CD4-positive, alpha-beta T cell treated with Interleukin-6 at 100 ng/mL for 8 hours (primary cell): ENCODE data around the gene RTEL1.

ENCODE experiments used
- DNase-seq: peaks from one replicate; pipeline ENCODE4 v3.0.0-alpha.2; 2020; ENCODE audit warnings: mixed read lengths, low spot score

The RTEL1 gene

DNA sequence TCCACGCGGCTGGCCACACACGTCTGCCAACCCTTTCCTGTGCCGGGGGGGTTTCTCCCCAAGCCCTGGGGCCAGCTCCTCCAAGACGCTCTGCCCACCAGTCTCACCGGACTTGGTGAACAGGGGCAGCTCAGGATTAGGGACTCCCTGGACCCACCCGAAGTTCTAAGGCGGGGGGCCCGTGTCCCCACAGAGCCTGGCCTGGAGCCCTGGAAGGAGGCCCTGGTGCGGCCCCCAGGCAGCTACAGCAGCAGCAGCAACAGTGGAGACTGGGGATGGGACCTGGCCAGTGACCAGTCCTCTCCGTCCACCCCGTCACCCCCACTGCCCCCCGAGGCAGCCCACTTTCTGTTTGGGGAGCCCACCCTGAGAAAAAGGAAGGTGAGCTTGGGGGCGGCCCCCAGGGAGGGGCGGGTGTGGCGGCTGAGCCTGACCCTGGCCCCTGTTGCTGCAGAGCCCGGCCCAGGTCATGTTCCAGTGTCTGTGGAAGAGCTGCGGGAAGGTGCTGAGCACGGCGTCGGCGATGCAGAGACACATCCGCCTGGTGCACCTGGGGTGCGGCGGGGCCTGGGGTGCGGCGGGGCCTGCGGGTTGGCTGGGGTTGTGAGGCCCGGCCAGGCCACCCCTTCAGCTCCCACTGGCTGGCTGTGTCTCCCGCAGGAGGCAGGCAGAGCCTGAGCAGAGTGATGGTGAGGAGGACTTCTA lies 83.7 kb downstream of the RTEL1 start:
- no peak for DNase-seq

DNA sequence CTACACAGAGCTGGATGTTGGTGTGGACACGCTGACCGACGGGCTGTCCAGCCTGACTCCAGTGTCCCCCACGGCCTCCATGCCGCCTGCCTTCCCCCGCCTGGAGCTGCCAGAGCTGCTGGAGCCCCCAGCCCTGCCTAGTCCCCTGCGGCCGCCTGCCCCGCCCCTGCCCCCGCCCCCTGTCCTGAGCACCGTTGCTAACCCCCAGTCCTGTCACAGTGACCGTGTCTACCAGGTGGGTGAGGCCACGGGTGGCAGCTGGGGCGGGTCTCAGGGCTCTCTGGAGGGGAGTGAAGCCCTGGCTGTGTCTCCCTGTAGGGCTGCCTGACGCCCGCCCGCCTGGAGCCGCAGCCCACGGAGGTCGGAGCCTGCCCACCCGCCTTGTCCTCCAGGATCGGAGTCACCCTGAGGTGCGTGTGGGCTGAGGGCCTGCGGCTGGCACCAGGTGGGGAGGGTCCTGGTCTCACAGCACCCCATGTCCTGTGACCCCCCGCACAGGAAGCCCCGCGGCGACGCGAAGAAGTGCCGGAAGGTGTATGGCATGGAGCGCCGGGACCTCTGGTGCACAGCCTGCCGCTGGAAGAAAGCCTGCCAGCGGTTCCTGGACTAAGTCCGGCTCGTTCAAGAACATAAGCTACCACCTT lies 84.4 kb downstream of the RTEL1 start:
- no peak for DNase-seq

DNA sequence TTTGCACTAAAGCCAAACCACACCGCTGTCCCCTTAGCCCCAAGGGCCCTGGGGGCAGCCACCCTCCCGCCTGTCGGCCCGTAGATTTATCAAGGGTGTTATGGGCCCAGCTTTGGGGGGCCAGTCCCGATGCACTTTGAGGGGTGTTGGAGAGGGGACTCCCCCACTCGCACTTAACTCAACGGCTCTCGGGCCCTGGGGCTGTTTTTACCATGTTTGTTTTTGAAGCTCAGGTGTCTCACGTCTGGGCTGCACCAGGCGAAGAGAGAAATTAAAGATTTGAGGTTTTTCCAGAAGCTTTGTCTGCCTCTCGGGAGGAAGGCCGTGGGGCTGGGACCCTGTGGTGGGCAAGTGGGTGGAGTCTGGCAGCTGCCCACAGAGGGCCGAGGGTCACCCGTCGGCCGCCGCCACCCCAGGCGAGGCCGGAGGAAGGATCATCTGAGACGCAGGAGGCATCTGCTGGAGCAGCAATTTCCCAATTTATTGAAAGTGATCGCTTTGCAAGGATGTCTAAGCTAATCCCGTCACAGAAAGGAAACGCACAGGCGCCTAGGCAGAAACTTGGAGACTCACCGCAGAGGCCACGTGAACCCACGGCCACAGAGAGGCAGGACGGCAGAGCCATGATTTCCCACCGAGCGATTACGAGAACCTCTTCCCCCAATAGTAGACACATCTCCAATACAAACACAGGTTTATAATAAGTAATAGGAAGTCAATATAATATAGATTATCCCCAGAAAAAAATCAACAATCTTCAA lies 85.3 kb downstream of the RTEL1 start:
- no peak for DNase-seq

DNA sequence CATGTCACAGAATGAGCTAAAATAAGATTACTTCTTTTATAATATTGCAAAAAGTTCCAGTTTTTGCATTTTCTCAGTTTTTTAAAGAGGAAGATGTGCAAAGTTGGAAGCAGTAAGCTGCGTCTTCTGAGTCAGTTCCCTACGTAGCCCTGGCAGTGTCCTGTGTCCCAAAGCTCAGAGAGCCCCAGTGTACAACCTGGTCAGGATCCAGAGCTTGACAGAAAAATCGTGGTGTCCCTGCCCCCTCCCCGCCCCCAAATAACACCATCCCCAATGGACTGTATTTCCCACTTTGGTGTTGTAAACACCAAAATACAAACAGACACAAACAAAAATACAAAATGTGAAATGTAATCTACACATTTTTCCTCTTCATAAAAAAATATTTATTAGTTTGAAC lies 86.0 kb downstream of the RTEL1 start:
- no peak for DNase-seq

DNA sequence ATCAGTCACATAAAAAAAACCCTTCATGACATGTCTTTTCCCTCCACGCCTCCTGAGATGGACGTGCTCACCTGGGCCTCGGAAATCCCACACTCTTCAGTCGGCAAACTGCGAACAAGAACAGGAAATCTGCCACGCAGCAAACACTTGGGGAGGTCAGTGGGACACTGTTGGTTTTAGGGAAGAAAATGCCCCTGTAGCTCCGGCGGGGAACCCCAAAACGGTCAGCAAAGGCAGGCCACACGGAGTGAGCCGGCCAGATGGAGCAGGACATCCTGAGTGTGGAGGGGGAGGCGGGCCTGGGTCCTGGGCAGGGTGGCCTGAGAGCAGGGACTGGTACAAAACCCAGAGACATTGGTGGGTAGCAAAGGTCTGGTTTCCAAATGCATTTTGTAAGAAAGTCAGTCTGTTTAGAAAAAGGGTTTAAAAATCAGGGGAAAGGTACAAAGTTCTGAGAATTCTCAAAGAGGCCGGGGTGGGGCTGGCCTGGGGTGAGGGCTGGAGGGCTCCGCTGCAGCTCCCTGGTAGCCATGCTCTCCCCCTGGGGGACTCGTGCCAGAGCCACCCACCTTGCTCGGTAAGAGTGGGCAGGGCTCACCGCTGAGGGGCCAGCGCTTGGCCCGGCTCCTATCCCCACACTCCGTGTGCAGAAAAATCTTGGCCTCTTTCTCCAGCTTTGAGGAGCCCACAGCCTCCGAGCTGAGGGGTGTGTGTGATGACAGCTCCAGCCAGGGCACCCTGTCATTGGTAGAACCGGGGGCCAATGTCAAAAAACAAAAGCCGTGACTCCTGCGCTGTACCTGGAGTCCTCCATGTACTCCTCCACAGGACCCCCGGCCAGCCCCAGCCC lies 86.7 kb downstream of the RTEL1 start:
- DNase-seq = no peak

DNA sequence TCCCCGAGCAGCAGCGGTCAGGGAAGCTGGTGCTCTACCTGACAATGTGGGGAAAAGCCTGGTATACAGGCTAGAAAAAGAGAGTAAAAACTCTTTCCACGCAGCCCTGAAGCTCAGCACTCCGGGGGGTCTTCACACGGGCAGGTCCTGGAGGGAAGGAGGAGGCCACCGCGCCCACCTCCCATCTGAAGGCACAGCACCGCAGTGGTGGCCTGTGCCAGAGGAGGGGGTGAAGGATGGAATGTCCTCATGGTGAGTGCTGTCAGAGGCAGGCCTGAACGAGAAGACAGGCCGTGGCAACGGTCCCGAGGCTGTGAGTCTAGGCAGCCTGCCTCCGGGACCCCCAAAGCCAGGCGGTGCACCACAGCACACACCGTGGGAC lies 87.3 kb downstream of the RTEL1 start:
- DNase-seq = no peak
